Measurements from ENCODE around the gene NHEJ1.

Gene NHEJ1

GRCh38 chr2:219027511-219028055 lies 133.0 kb downstream of the NHEJ1 start:
- DNase-seq, result no peak

GRCh38 chr2:219026946-219027345 lies 133.7 kb downstream of the NHEJ1 start:
- DNase-seq, result no peak

DNA sequence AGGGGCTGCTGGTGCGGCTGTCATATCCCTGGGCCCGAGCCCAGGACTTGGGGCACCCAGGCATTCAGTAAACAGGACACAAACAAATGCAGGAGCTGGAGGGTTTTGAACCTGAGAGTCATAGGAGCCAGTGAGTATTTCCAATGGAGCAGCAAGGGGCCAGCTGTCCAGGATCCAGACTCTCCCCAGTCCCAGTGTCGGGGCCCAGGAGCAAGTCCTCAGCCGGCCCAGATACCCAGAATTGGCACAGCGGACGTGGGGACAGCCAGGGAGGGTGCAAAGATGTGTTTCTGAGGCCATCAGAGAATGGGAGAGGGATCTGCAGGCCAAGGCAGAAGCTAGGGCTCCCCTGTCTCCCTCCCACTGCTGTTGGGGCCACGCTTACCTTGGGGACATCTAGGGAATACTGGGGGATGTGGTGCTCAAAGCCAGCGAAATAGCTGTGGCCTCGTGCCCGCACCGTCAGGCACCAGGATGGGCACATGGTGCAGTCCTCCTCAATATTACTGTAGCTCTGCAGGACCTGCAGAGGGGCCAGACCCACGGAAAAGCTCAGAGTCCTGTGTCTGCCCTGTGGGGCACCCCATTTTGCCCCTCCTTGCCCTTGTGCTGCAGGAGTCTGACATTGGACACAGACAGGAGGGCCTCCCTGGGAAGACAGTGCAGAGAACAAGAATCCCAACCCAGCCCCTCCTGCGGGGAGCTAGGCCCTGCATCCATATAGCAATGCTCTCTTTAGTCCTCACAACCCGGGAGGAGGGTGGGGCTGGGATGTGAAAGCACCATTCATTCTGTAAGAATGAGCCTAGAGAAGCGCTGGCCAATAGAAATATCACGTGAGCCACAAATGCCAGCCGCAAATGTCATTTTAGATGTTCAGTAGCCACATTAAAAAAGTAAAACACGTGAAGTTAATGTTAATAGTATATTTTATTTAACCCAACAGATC lies 134.7 kb downstream of the NHEJ1 start:
- DNase-seq, result no peak
